ENCODE data around the gene NPY5R. TPM values are rescaled to one million over a fixed set of nuclear protein-coding genes. Genes with fewer than 3 reads are reported as not detected.

Gene NPY5R
- total RNA-seq: 0.99 TPM

DNA sequence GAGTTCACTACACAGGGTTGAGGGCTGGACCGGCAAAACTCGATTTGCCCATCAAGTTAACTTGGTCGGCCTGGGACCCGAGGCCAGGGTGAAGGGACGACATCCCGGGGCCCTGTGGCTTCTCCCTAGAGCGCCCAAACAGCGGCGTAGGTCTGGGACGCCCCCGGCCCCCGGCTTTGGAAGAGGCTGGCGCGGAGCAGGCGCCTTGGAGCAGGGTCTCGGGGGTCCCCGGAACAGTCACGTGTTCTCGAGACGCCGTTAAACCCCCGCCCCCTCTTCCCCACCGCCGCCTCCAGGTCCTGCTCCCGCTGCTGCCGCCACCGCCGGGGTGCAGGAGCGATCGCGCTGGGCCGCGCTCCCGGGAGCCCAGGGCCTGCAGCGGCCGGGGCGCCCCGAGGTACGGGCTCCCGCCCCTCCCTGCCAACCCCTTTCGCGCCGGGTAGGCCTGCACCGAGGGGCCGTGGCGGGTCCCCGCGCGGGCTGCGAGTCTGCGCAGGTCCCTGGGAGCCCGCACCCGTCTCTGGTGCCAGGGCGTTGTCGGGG is at the start of gene NPY5R:
Gene NPY5R (plus strand): TSS at position 289 of the 543 bp plus-strand sequence. CDS start 6,382 bp downstream, outside the sequence.
- no peak for DNase-seq (ENCODE audit: low spot score)

GRCh38 chr4:163295138-163295537 is 48.6 kb upstream of the NPY5R start:
- DNase-seq (ENCODE audit: low spot score): no peak

DNA sequence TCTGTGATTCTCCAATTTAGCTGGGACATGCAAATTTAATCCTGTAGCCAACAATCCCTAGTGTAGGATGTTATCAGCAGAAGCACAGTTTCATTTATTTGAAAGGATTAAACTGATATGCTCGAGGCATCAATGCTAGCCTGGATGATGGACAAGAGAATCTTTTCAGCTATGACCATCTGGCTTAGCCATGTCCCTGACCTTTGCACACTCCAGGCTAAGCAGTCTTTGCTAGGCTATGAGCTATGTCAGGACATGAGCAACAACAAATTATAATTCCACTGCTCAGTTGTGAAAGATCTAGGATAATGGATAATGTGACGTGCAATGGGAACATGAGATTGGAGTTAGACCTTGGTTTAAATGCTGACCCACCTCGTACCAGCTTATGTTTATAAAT is 43.2 kb upstream of the NPY5R start:
- DNase-seq (ENCODE audit: low spot score): no peak

DNA sequence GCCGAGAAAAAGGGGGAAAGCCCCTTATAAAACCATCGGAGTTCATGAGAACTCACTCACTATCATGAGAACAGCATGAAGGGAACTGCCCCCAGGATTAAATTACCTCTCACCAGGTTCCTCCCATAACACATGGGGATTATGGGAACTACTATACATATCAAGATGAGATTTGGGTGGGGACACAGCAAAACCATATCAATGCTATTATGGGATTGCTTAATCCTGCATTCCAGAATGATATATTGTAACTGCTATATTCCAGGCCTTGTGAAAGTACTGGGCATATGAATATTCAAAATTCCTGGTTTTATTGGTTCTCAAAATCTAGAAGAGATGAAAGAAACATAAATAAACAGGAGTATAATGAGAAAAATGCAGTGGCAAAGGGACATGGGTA is 40.6 kb upstream of the NPY5R start:
- DNase-seq (ENCODE audit: low spot score): no peak

- no peak for DNase-seq (ENCODE audit: low spot score)
Measured at GRCh38 chr4:163309466-163309865, 34.2 kb upstream of the NPY5R start.

GRCh38 chr4:163317110-163317509 is 26.6 kb upstream of the NPY5R start:
- DNase-seq (ENCODE audit: low spot score): no peak

- DNase-seq (ENCODE audit: low spot score): no peak
Measured at GRCh38 chr4:163330916-163331628, 12.6 kb upstream of the NPY5R start.

GRCh38 chr4:163331629-163332376 is 11.9 kb upstream of the NPY5R start:
- no peak for DNase-seq (ENCODE audit: low spot score)

- peak; percentile 75 for DNase-seq (ENCODE audit: low spot score)
Measured at GRCh38 chr4:163332526-163333406, 10.9 kb upstream of the NPY5R start, which contains the start of gene NPY1R. TSS of gene NPY1R (minus strand) at chr4:163332596. CDS start at chr4:163326554, 6,042 bp downstream.

DNA sequence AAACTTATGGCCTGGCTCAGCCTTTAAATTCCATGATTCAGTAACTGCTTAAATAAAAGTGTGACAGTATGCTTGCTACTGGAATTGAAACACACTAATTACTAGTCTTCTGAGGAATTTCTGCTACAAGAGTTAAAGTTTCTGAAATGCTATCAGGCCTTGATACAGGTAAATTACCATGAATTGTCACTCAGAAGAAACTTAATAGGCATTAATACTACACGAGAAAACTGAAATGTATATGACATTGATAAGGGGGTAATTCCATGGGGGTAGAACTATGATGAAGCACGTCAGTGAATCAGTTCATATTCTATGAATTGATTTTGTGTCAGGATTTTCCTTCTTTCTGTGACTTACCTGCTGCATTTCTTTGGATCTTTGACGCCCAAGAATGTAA is 8.3 kb upstream of the NPY5R start:
- no peak for DNase-seq (ENCODE audit: low spot score)

- no peak for DNase-seq (ENCODE audit: low spot score)
Measured at GRCh38 chr4:163344147-163345125, 744 bp downstream of the NPY5R start.

DNA sequence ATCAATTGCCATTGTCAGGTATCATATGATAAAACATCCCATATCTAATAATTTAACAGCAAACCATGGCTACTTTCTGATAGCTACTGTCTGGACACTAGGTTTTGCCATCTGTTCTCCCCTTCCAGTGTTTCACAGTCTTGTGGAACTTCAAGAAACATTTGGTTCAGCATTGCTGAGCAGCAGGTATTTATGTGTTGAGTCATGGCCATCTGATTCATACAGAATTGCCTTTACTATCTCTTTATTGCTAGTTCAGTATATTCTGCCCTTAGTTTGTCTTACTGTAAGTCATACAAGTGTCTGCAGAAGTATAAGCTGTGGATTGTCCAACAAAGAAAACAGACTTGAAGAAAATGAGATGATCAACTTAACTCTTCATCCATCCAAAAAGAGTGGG is 7.0 kb downstream of the NPY5R start:
- no peak for DNase-seq (ENCODE audit: low spot score)

- DNase-seq (ENCODE audit: low spot score): no peak
Measured at GRCh38 chr4:163353054-163353453, 9.4 kb downstream of the NPY5R start.

GRCh38 chr4:163356104-163356503 is 12.4 kb downstream of the NPY5R start:
- no peak for DNase-seq (ENCODE audit: low spot score)

DNA sequence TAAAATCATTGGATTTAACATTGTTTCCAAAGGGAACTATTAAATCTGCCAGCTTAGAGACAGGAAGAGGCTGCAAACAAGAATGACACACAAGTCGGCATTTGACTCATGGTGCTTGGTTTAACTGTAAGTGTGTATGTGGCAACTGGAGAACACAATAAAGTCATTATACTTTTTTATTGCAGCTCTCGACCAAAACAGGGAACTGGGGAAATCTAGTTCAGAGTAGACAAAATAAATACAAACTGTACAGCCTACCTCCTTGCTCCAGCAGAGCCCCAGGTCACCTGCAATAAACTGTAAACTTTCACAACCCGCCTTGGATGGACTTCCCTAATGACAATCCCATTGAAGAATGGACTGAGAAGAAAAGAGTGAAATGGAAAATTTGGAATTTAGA is 24.0 kb downstream of the NPY5R start:
- DNase-seq (ENCODE audit: low spot score): no peak

GRCh38 chr4:163372029-163372428 is 28.3 kb downstream of the NPY5R start:
- no peak for DNase-seq (ENCODE audit: low spot score)

GRCh38 chr4:163378661-163379060 is 35.0 kb downstream of the NPY5R start:
- DNase-seq (ENCODE audit: low spot score): no peak

GRCh38 chr4:163380703-163381102 is 37.0 kb downstream of the NPY5R start:
- no peak for DNase-seq (ENCODE audit: low spot score)

DNA sequence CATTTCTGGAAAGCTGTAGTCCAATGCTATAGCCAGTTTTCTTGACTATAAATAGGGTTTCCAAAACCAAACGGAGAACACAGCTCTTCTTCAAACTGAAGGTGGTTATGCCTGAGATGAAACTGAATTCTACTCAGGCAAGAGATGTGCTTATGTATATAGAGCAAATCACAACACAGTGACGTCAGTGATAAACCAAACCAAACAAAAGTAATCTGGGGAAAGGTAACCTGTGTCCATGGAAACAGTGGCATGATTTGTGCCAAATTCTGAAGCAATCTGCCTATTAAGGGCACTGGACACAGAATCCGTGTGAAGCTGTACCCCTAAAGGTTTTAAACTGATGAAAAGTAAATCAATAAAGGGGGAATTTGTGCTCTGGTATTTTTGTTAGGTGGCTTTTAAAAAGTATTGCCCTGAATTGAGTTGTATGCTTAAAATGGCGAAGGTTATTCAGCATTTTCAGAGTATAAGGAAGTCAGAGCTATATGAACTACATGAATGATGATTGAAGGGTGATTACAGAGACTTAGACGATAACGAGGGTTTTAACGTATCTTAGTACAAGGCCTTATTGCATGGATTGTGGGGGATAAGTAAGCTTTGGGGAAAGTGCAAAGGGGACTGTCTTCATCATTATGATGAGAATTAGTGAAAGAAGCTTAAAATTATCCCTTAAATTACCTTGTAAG is 38.6 kb downstream of the NPY5R start:
- no peak for DNase-seq (ENCODE audit: low spot score)

- DNase-seq (ENCODE audit: low spot score): no peak
Measured at GRCh38 chr4:163384434-163384833, 40.7 kb downstream of the NPY5R start.
